ENCODE measurements around the gene IGF1R. TPM values are rescaled to one million over a fixed set of nuclear protein-coding genes. Genes with fewer than 3 reads are reported as not detected.
A peak's percentile ranks its signal among the peaks of the same experiment; 100 is the strongest.

IGF1R gene
- total and polyA plus RNA-seq, 7 donors, result 1.2 to 130 (median 39.6) TPM

DNA sequence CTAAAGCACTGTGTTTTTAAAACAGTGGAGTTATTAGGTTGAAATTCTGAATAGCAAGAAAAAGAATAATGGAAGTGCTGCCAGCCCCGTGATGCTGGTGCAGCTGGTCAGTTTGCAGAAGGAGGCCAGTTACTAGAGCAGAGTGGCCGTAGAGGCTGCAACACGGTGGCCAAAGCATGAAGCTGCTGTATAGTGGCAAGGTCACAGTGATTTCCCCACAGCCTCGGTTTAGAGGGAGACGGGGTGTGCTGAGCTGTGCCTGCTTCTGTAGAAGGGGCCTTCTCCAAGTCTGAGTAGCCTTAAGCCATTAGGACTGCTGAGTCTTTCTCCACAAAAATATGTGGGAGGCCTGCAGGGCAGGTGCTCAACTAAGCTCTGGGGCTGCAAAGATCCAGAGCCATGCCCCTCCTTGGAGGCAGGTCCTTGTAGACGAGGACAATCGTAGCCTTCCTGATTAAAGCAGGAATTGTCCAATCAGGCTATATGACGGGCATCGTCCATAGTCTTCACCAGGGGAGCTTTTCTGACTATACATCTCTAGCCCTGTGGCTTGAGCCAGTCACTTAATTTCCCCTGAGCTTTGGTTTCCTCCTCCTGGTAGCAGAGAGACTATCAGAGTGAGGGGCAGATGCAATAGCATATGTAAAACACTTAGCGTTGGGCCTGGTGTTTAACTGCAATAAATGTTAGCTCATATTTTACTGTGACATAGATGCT, 207.6 kb downstream of the IGF1R start:
- no peaks in the 10 kb centered on the region for H3K27me3 ChIP-seq
- no peak for DNase-seq
- WGBS, 2 donors, result 81 to 83% methylated on average over 10 of the region's 10 CpGs
- TF ChIP-seq, protein P1, sequence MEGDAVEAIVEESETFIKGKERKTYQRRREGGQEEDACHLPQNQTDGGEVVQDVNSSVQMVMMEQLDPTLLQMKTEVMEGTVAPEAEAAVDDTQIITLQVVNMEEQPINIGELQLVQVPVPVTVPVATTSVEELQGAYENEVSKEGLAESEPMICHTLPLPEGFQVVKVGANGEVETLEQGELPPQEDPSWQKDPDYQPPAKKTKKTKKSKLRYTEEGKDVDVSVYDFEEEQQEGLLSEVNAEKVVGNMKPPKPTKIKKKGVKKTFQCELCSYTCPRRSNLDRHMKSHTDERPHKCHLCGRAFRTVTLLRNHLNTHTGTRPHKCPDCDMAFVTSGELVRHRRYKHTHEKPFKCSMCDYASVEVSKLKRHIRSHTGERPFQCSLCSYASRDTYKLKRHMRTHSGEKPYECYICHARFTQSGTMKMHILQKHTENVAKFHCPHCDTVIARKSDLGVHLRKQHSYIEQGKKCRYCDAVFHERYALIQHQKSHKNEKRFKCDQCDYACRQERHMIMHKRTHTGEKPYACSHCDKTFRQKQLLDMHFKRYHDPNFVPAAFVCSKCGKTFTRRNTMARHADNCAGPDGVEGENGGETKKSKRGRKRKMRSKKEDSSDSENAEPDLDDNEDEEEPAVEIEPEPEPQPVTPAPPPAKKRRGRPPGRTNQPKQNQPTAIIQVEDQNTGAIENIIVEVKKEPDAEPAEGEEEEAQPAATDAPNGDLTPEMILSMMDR (IDR thresholded peaks at IDR 0.05), result no peak
- no peak for TF ChIP-seq POLR2A (IDR thresholded peaks at IDR 0.05)
- TF ChIP-seq POLR2AphosphoS5 (IDR thresholded peaks at IDR 0.05), result no peak
- TF ChIP-seq EP300 (IDR thresholded peaks at IDR 0.05), result no peak
- H3K9me3 ChIP-seq, result no peaks in the 10 kb centered on the region
- intact Hi-C loops (cut with DNase I), result loop anchor here (2.0 kb wide), 1 partner anchor 91 kb away; no protein-coding TSS in a partner anchor
- H3K27ac ChIP-seq, result peak overlapping the region; percentile 86 to 91 (median 89)
- H3K36me3 ChIP-seq, result no peaks in the 10 kb centered on the region
- peaks cover 2 to 85% (median 78%) of the 10 kb centered on the region in 4 donors for H3K4me1 ChIP-seq
- H3K4me3 ChIP-seq, result no peak overlapping the region

DNA sequence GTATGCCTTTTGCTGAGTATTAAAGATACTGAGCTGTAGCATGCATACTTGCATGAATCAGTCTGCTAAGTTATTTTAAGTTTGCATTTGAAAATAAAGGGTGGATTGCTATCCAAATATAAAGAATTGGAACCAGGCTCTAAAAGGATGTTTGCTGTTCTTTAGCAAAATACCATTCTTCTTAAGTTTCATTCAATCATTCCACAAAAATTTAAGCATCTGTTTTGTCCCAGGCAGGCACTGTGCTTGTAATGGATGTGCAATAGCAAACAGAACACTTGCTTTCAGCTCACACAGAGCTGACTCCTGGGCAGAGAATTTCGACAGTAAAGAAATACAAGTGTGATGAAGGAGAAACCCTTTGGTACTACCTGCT, 208.2 kb downstream of the IGF1R start:
- H3K27ac ChIP-seq, result peak overlapping the region; percentile 86 to 91 (median 89)
- TF ChIP-seq EP300 (IDR thresholded peaks at IDR 0.05) (no peak), POLR2AphosphoS5 (IDR thresholded peaks at IDR 0.05) (no peak), POLR2A (IDR thresholded peaks at IDR 0.05) (no peak)
- TF ChIP-seq, protein P1 (IDR thresholded peaks at IDR 0.05), result no peak
- DNase-seq, result no peak
- no peak overlapping the region for H3K4me3 ChIP-seq
- peaks cover 2 to 85% (median 78%) of the 10 kb centered on the region in 4 donors for H3K4me1 ChIP-seq
- no peaks in the 10 kb centered on the region for H3K9me3 ChIP-seq
- H3K27me3 ChIP-seq, result no peaks in the 10 kb centered on the region
- intact Hi-C loops (cut with DNase I), result no loop called here
- H3K36me3 ChIP-seq, result no peaks in the 10 kb centered on the region
- 73 to 81% methylated on average over 1 of the region's 1 CpG for WGBS, 2 donors

DNA sequence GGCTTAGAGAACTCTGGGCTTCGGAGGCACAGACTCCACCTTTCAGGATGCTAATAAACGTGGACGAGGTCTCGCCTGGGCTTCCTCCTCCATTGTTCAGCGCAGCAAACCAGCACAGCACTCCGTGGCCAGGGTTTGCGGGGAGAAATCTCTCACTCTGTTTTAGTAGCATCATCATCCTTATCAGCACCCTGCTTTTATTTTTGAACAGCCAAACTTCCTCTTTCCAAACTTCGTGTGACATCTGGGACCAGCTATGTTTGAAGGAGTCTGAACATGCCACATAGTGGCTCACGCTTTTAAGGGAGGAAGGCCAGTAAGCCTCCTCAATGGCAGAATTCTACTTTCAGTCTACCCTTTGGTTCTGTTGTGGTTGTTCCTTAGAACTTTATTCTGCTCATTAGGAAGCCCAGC, 210.3 kb downstream of the IGF1R start:
- Histone ChIP-seq H3K36me3 (no peaks in the 10 kb centered on the region), H3K27me3 (no peaks in the 10 kb centered on the region), H3K4me3 (no peak overlapping the region), H3K27ac (peak overlapping the region in 2 of 4 donors; percentile 79 to 87), H3K9me3 (no peaks in the 10 kb centered on the region), H3K4me1 (peaks cover 0 to 99% (median 87%) of the 10 kb centered on the region in 4 donors)
- no peak for DNase-seq
- 48 to 76% methylated on average over 9 of the region's 9 CpGs for WGBS, 2 donors
- TF ChIP-seq EP300 (IDR thresholded peaks at IDR 0.05) (no peak), POLR2AphosphoS5 (IDR thresholded peaks at IDR 0.05) (no peak), POLR2A (IDR thresholded peaks at IDR 0.05) (no peak)
- TF ChIP-seq, protein P1 (IDR thresholded peaks at IDR 0.05), result no peak
- intact Hi-C loops (cut with DNase I), result no loop called here

DNA sequence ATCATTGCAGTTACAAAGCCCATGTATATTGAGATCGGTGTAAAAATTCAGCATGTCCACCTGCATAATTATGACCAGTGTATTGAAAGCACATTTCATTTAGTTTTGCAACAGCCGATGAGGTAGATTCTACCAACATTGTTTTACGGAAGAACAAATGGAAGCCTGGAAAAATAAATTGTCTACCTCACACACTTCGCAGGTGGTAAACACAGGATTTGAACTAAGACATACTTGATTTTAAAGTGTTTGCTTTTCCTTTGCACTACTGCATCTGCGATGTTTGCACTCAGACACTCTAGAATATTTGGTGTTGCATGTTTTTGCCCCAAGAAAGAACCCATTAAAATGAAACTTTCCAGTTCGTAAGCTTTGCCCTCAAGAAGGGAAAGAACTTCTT, 210.8 kb downstream of the IGF1R start:
- Histone ChIP-seq H3K36me3 (no peaks in the 10 kb centered on the region), H3K4me3 (no peak overlapping the region), H3K9me3 (no peaks in the 10 kb centered on the region), H3K27me3 (no peaks in the 10 kb centered on the region), H3K27ac (peak overlapping the region in 2 of 4 donors; percentile 79 to 87), H3K4me1 (peaks cover 0 to 99% (median 87%) of the 10 kb centered on the region in 4 donors)
- TF ChIP-seq POLR2A (IDR thresholded peaks at IDR 0.05) (no peak), POLR2AphosphoS5 (IDR thresholded peaks at IDR 0.05) (no peak), EP300 (IDR thresholded peaks at IDR 0.05) (no peak)
- TF ChIP-seq, protein P1 (IDR thresholded peaks at IDR 0.05), result no peak
- no peak for DNase-seq
- intact Hi-C loops (cut with DNase I), result no loop called here
- 88 to 92% methylated on average over 6 of the region's 6 CpGs for WGBS, 2 donors
